ENCODE measurements around the gene TMEM123.

The TMEM123 gene

GRCh38 chr11:102414559-102414958 lies 38.0 kb downstream of the TMEM123 start:
- DNase-seq (ENCODE audit: low read depth), result no peak
- H3K4me3 ChIP-seq (ENCODE audit: control insufficient read depth, low read depth, low read length), result no peak overlapping the region
- TF ChIP-seq, protein P1, sequence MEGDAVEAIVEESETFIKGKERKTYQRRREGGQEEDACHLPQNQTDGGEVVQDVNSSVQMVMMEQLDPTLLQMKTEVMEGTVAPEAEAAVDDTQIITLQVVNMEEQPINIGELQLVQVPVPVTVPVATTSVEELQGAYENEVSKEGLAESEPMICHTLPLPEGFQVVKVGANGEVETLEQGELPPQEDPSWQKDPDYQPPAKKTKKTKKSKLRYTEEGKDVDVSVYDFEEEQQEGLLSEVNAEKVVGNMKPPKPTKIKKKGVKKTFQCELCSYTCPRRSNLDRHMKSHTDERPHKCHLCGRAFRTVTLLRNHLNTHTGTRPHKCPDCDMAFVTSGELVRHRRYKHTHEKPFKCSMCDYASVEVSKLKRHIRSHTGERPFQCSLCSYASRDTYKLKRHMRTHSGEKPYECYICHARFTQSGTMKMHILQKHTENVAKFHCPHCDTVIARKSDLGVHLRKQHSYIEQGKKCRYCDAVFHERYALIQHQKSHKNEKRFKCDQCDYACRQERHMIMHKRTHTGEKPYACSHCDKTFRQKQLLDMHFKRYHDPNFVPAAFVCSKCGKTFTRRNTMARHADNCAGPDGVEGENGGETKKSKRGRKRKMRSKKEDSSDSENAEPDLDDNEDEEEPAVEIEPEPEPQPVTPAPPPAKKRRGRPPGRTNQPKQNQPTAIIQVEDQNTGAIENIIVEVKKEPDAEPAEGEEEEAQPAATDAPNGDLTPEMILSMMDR (IDR thresholded peaks at IDR 0.05; ENCODE audit: control insufficient read depth, insufficient read depth, low read depth, low read length, missing control alignments), result no peak

- no peak overlapping the region for H3K4me3 ChIP-seq (ENCODE audit: control insufficient read depth, low read depth, low read length)
- TF ChIP-seq, protein P1 (IDR thresholded peaks at IDR 0.05; ENCODE audit: control insufficient read depth, insufficient read depth, low read depth, low read length, missing control alignments), result no peak
- DNase-seq (ENCODE audit: low read depth), result no peak
These were observed 39.1 kb downstream of the TMEM123 start for GRCh38 chr11:102413497-102413896.

GRCh38 chr11:102411142-102411541 lies 41.4 kb downstream of the TMEM123 start:
- TF ChIP-seq, protein P1 (IDR thresholded peaks at IDR 0.05; ENCODE audit: control insufficient read depth, insufficient read depth, low read depth, low read length, missing control alignments), result no peak
- no peak for DNase-seq (ENCODE audit: low read depth)
- no peak overlapping the region for H3K4me3 ChIP-seq (ENCODE audit: control insufficient read depth, low read depth, low read length)

DNA sequence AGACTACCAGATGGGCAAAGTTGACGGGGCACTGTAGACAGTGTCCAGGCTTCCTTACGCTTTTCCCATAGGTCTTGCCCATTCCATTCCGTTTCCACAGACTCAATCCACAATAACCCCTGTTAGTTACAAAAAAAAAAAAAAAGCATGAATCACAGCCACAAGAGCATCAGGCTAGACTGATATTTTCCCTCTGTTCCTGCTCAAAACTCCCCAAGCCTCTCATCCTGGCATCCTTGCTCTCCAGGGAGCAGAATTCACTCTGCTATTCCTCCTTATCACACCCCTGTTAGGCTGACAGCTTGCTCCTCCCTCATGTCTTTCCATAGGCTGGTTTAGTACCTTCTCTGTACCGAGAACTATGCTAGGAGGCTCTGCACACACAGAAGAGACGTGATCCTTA lies 42.2 kb downstream of the TMEM123 start:
- H3K4me3 ChIP-seq (ENCODE audit: control insufficient read depth, low read depth, low read length), result no peak overlapping the region
- DNase-seq (ENCODE audit: low read depth), result no peak
- TF ChIP-seq, protein P1 (IDR thresholded peaks at IDR 0.05; ENCODE audit: control insufficient read depth, insufficient read depth, low read depth, low read length, missing control alignments), result no peak

DNA sequence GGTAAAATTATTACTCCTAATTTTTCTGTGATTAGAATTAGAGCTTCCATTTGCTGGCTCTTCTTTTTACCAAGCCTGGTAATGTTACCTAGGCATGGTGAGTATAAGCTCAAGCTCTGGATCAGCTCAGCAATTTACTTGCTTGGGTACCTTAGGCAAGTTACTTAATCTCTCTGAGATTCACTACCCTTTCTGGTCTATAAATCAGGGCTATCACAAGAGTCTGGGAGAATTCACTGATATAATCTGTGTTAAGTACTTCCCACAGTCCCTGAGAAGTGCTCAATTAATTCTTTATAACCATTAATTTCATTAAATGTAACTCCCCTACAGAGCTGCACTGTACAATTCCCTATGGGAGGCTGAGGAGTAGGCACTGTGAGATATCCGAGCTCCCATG lies 44.2 kb downstream of the TMEM123 start:
- DNase-seq (ENCODE audit: low read depth), result no peak
- no peak overlapping the region for H3K4me3 ChIP-seq (ENCODE audit: control insufficient read depth, low read depth, low read length)
- TF ChIP-seq, protein P1 (IDR thresholded peaks at IDR 0.05; ENCODE audit: control insufficient read depth, insufficient read depth, low read depth, low read length, missing control alignments), result no peak

DNA sequence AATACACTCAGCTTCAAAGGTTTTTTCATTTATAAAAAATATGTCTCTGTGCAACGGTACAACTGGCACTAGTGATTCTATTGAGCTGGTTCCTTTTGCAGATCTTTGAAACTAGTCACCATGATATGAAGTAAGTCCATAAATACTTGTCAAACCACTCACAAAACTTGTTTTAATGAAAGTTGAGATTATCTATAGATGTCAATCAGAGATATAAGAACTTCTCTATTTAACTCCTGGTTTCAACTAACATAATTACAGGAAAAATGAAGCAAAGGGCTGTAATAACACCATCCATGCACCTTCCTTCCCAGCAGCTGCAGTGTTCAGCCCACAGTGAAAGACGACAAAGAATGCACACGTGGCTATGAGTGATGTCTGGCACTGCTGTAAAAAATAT lies 44.7 kb downstream of the TMEM123 start:
- no peak for DNase-seq (ENCODE audit: low read depth)
- TF ChIP-seq, protein P1 (IDR thresholded peaks at IDR 0.05; ENCODE audit: control insufficient read depth, insufficient read depth, low read depth, low read length, missing control alignments), result no peak
- no peak overlapping the region for H3K4me3 ChIP-seq (ENCODE audit: control insufficient read depth, low read depth, low read length)

DNA sequence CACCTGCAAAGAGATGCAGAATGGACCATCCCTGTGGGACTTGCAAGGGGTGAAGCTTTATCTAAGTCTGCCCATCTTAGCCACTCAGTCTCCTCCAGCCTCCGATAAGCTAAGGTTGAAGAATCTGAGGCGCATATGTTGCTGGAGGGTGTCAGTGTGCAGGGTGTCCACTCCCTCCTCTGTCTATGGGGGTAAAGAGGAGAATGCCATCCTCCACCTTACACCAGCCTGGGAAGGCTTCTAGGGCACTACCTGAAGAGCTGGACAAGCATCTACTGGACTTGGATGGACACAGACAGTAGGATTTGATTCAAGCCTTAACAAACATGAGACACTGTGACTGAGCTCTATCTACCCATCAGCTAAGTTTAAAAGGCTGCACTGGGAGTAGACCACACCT lies 46.5 kb downstream of the TMEM123 start:
- DNase-seq (ENCODE audit: low read depth), result no peak
- no peak overlapping the region for H3K4me3 ChIP-seq (ENCODE audit: control insufficient read depth, low read depth, low read length)
- TF ChIP-seq, protein P1 (IDR thresholded peaks at IDR 0.05; ENCODE audit: control insufficient read depth, insufficient read depth, low read depth, low read length, missing control alignments), result no peak

All from AG09309 (cell line).